ENCODE measurements around the gene MSL1.
A peak's percentile ranks its signal among the peaks of the same experiment; 100 is the strongest.

MSL1 gene

GRCh38 chr17:40090237-40091119, 31.3 kb upstream of the MSL1 start:
- no peak for DNase-seq (ENCODE audit: low read depth, low spot score)
- H3K27ac ChIP-seq: no peak overlapping the region

GRCh38 chr17:40091691-40092397, 29.9 kb upstream of the MSL1 start:
- DNase-seq (ENCODE audit: low read depth, low spot score): no peak
- no peak overlapping the region for H3K27ac ChIP-seq

GRCh38 chr17:40092581-40092980, 29.2 kb upstream of the MSL1 start:
- no peak overlapping the region for H3K27ac ChIP-seq
- DNase-seq (ENCODE audit: low read depth, low spot score): no peak

GRCh38 chr17:40093005-40093579, 28.7 kb upstream of the MSL1 start:
- peak overlapping the region; percentile 18 for H3K27ac ChIP-seq
- DNase-seq (ENCODE audit: low read depth, low spot score): no peak

- no peak for DNase-seq (ENCODE audit: low read depth, low spot score)
- peak overlapping the region; percentile 18 for H3K27ac ChIP-seq
Observed at GRCh38 chr17:40093580-40094201, 28.1 kb upstream of the MSL1 start.

- H3K27ac ChIP-seq: no peak overlapping the region
- DNase-seq (ENCODE audit: low read depth, low spot score): no peak
Observed at GRCh38 chr17:40094874-40095273, 26.9 kb upstream of the MSL1 start.

- no peak overlapping the region for H3K27ac ChIP-seq
- DNase-seq (ENCODE audit: low read depth, low spot score): no peak
Observed at GRCh38 chr17:40095351-40095943, 26.3 kb upstream of the MSL1 start.

GRCh38 chr17:40095944-40096791, 25.6 kb upstream of the MSL1 start:
- no peak overlapping the region for H3K27ac ChIP-seq
- DNase-seq (ENCODE audit: low read depth, low spot score): no peak

GRCh38 chr17:40097087-40097486, 24.7 kb upstream of the MSL1 start:
- H3K27ac ChIP-seq: peak overlapping the region; percentile 96
- DNase-seq (ENCODE audit: low read depth, low spot score): no peak

- DNase-seq (ENCODE audit: low read depth, low spot score): peak; percentile 73
- H3K27ac ChIP-seq: peak overlapping the region; percentile 96
Observed at GRCh38 chr17:40097931-40098845, 23.6 kb upstream of the MSL1 start.

- DNase-seq (ENCODE audit: low read depth, low spot score): peak; percentile 95
- H3K27ac ChIP-seq: peak overlapping the region; percentile 96
Observed at GRCh38 chr17:40098846-40099618, 22.7 kb upstream of the MSL1 start.

- no peak for DNase-seq (ENCODE audit: low read depth, low spot score)
- peak overlapping the region; percentile 96 for H3K27ac ChIP-seq
Observed at GRCh38 chr17:40099619-40100418, 22.0 kb upstream of the MSL1 start.

- no peak for DNase-seq (ENCODE audit: low read depth, low spot score)
- peak within 1 kb of the TSS; percentile 96 for H3K27ac ChIP-seq
Observed at GRCh38 chr17:40100419-40100668, 21.4 kb upstream of the MSL1 start, which contains the start of gene NR1D1. TSS of gene NR1D1 (minus strand) at chr17:40100589. CDS start at chr17:40100094, 495 bp downstream.

GRCh38 chr17:40100669-40101366, 21.0 kb upstream of the MSL1 start:
- peak overlapping the region; percentile 96 for H3K27ac ChIP-seq
- peak; percentile 97 for DNase-seq (ENCODE audit: low read depth, low spot score)

GRCh38 chr17:40101367-40102210, 20.2 kb upstream of the MSL1 start:
- DNase-seq (ENCODE audit: low read depth, low spot score): no peak
- peak overlapping the region; percentile 96 for H3K27ac ChIP-seq

All from epithelial cell of prostate (primary cell).